Tibial nerve (tissue), 4 donors: Measurements from ENCODE around the gene HSD17B14. TPM values are rescaled to one million over a fixed set of nuclear protein-coding genes. Genes with fewer than 3 reads are reported as not detected.
A peak's percentile ranks its signal among the peaks of the same experiment; 100 is the strongest.

Source experiments
- DNase-seq, 2 donors: peaks; one replicate each; pipeline ENCODE4 v3.0.0-alpha.2; 2019; ENCODE audit warnings: low spot score in 2 of 2
- H3K27ac ChIP-seq, 4 donors: fragments of 200-600 bp; sonication (generic) in 3 of 4; one replicate each; pipeline ENCODE4 v1.5.1; 2017 to 2019; ENCODE audit warnings: mild to moderate bottlenecking in 1 of 4
- H3K27me3 ChIP-seq, 2 donors: fragments of 200-600 bp; sonication (generic) in 1 of 2; one replicate each; pipeline versions ENCODE4 v1.5.1 to v1.6.0; 2017 to 2019
- H3K36me3 ChIP-seq, 3 donors: fragments of 200-600 bp; sonication (generic); one replicate each; pipeline ENCODE4 v1.5.1; 2018 to 2019
- H3K4me1 ChIP-seq, 4 donors: fragments of 200-600 bp; sonication (generic) in 3 of 4; one replicate each; pipeline ENCODE4 v1.5.1; 2017 to 2019
- H3K4me3 ChIP-seq, 4 donors: fragments of 200-600 bp; sonication (generic) in 3 of 4; one replicate each; pipeline ENCODE4 v1.5.1; 2017 to 2019; ENCODE audit warnings: mild to moderate bottlenecking in 1 of 4, moderate library complexity in 1 of 4
- H3K9me3 ChIP-seq, 4 donors: fragments of 200-600 bp; sonication (generic) in 3 of 4; one replicate each; pipeline ENCODE4 v1.5.1; 2017 to 2019
- EP300 ChIP-seq, 2 donors: sonication (generic); formaldehyde crosslinking; IDR thresholded peaks; one replicate each; pipeline ENCODE4 v1.6.1; 2017; ENCODE audit warnings: antibody characterized with exemption in 2 of 2, mild to moderate bottlenecking in 1 of 2
- POLR2A ChIP-seq, 2 donors: fragments of 450-650 bp; IDR thresholded peaks; one replicate each; pipeline ENCODE4 v1.6.1; 2017; ENCODE audit warnings: antibody characterized with exemption in 2 of 2, mild to moderate bottlenecking in 2 of 2, moderate library complexity in 2 of 2
- WGBS, 2 donors: methylation state at CpG; one replicate each; pipeline ENCODE4 v1.1.5; 2018; 5-methylcytosine and 5-hydroxymethylcytosine counted together
- total RNA-seq, 4 donors: library from RNA; depleted of rRNA; stranded (reverse); fragments of >200 nt; gene quantifications; one replicate each; pipeline ENCODE4 v1.1.0, GENCODE V29; 2016
- TF ChIP-seq, protein P1 (sequence below), 5 experiments: fragments of 200-600 bp in 3 of 5; fragments of 450-650 bp in 2 of 5; sonication (generic) in 3 of 5; IDR thresholded peaks; one replicate each; pipeline ENCODE4 v1.5.1; 2016 to 2019; ENCODE audit warnings: antibody characterized with exemption in 5 of 5, mild to moderate bottlenecking in 3 of 5, moderate library complexity in 2 of 5

The HSD17B14 gene
- total RNA-seq, 4 donors from 2014 or later, result 20.1 to 34.5 (median 26.3) TPM

GRCh38 chr19:48830088-48830487, 6.2 kb downstream of the HSD17B14 start:
- H3K27ac ChIP-seq, result no peak overlapping the region
- DNase-seq, result no peak
- 78 to 87% methylated on average over 9 of the region's 9 CpGs for WGBS, 2 donors
- no peaks in the 10 kb centered on the region for H3K9me3 ChIP-seq
- no peaks in the 10 kb centered on the region for H3K27me3 ChIP-seq
- peaks cover 0 to 92% (median 5%) of the 10 kb centered on the region in 3 donors for H3K36me3 ChIP-seq
- TF ChIP-seq EP300 (IDR thresholded peaks at IDR 0.05), result no peak
- TF ChIP-seq, protein P1, sequence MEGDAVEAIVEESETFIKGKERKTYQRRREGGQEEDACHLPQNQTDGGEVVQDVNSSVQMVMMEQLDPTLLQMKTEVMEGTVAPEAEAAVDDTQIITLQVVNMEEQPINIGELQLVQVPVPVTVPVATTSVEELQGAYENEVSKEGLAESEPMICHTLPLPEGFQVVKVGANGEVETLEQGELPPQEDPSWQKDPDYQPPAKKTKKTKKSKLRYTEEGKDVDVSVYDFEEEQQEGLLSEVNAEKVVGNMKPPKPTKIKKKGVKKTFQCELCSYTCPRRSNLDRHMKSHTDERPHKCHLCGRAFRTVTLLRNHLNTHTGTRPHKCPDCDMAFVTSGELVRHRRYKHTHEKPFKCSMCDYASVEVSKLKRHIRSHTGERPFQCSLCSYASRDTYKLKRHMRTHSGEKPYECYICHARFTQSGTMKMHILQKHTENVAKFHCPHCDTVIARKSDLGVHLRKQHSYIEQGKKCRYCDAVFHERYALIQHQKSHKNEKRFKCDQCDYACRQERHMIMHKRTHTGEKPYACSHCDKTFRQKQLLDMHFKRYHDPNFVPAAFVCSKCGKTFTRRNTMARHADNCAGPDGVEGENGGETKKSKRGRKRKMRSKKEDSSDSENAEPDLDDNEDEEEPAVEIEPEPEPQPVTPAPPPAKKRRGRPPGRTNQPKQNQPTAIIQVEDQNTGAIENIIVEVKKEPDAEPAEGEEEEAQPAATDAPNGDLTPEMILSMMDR (IDR thresholded peaks at IDR 0.05), result no peak
- no peak for TF ChIP-seq POLR2A (IDR thresholded peaks at IDR 0.05)
- no peaks in the 10 kb centered on the region for H3K4me1 ChIP-seq
- no peak overlapping the region for H3K4me3 ChIP-seq

- Histone ChIP-seq H3K36me3 (peaks cover 0 to 89% (median 3%) of the 10 kb centered on the region in 3 donors), H3K27me3 (no peaks in the 10 kb centered on the region), H3K9me3 (no peaks in the 10 kb centered on the region), H3K27ac (no peak overlapping the region), H3K4me3 (no peak overlapping the region), H3K4me1 (no peaks in the 10 kb centered on the region)
- 80 to 83% methylated on average over 8 of the region's 8 CpGs for WGBS, 2 donors
- TF ChIP-seq POLR2A (IDR thresholded peaks at IDR 0.05) (no peak), EP300 (IDR thresholded peaks at IDR 0.05) (no peak)
- TF ChIP-seq, protein P1 (IDR thresholded peaks at IDR 0.05), result no peak
- no peak for DNase-seq
Measured at GRCh38 chr19:48826606-48827020, 9.7 kb downstream of the HSD17B14 start.

GRCh38 chr19:48822514-48822913, 13.8 kb downstream of the HSD17B14 start:
- H3K27me3 ChIP-seq, result no peaks in the 10 kb centered on the region
- peaks cover 0 to 21% (median 11%) of the 10 kb centered on the region in 4 donors for H3K4me1 ChIP-seq
- H3K9me3 ChIP-seq, result no peaks in the 10 kb centered on the region
- DNase-seq, result no peak
- peaks cover 0 to 50% (median 0%) of the 10 kb centered on the region in 3 donors for H3K36me3 ChIP-seq
- no peak overlapping the region for H3K4me3 ChIP-seq
- whole genome bisulfite sequencing, 2 donors, result 95 to 98% methylated on average over 2 of the region's 2 CpGs
- TF ChIP-seq POLR2A (IDR thresholded peaks at IDR 0.05), result no peak
- TF ChIP-seq, protein P1 (IDR thresholded peaks at IDR 0.05), result no peak
- TF ChIP-seq EP300 (IDR thresholded peaks at IDR 0.05), result no peak
- no peak overlapping the region for H3K27ac ChIP-seq

DNA sequence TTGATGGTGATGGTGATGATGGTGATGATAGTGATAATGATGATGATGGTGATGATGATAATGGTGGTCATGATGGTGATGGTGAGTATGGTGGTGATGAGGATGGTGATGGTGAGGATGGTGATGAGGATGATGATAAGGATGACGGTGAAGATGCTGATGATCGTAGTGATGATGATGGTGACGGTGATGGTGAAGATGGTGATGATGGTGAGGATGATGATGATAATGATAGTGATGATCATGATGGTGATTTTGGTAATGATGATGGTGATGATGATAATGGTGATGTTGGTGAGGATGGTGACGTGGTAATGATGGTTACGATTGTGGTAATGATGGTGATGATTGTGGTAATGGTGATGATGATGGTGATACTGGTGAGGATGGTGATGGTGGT, 14.7 kb downstream of the HSD17B14 start:
- Histone ChIP-seq H3K36me3 (peaks cover 0 to 42% (median 0%) of the 10 kb centered on the region in 3 donors), H3K4me1 (peaks cover 0 to 21% (median 11%) of the 10 kb centered on the region in 4 donors), H3K27me3 (no peaks in the 10 kb centered on the region), H3K9me3 (no peaks in the 10 kb centered on the region), H3K27ac (no peak overlapping the region), H3K4me3 (no peak overlapping the region)
- DNase-seq, result no peak
- TF ChIP-seq, protein P1 (IDR thresholded peaks at IDR 0.05), result no peak
- TF ChIP-seq EP300 (IDR thresholded peaks at IDR 0.05) (no peak), POLR2A (IDR thresholded peaks at IDR 0.05) (no peak)
- WGBS, 2 donors, result 84 to 94% methylated on average over 5 of the region's 5 CpGs

GRCh38 chr19:48819366-48819816, 16.9 kb downstream of the HSD17B14 start:
- peak; percentile 86 to 96 for DNase-seq
- peaks cover 0 to 28% (median 0%) of the 10 kb centered on the region in 3 donors for H3K36me3 ChIP-seq
- H3K4me3 ChIP-seq, result no peak overlapping the region
- peak overlapping the region; percentile 61 to 86 (median 75) for H3K27ac ChIP-seq
- H3K4me1 ChIP-seq, result peaks cover 0 to 21% (median 11%) of the 10 kb centered on the region in 4 donors
- WGBS, 2 donors, result 14 to 18% methylated on average over 4 of the region's 4 CpGs
- H3K27me3 ChIP-seq, result no peaks in the 10 kb centered on the region
- no peak for TF ChIP-seq POLR2A (IDR thresholded peaks at IDR 0.05)
- TF ChIP-seq EP300 (IDR thresholded peaks at IDR 0.05), result peak; percentile 81 to 94
- no peaks in the 10 kb centered on the region for H3K9me3 ChIP-seq
